Endothelial cell of umbilical vein (primary cell): ENCODE measurements around the gene ARRDC2. TPM values are rescaled to one million over a fixed set of nuclear protein-coding genes. Genes with fewer than 3 reads are reported as not detected.

ENCODE experiments used
- BruUV-seq: library from RNA; stranded (reverse); fragments of 400-500 nt; replicated peaks from 2 replicates; lab custom pipeline; 2021; lab: Mats Ljungman, UMichigan
- CTCF ChIA-PET: fragments of 300-600, 350-600 bp; sonication (Branson Sonifier 250); formaldehyde crosslinking; loops from one replicate; lab custom pipeline; 2021; ENCODE audit warnings: antibody characterized with exemption, inconsistent platforms; lab: Charles Lee
- POLR2A ChIA-PET: fragments of 300-600, 350-600 bp; sonication (Branson Sonifier 250); formaldehyde crosslinking; loops from one replicate; lab custom pipeline; 2021; ENCODE audit warnings: antibody characterized with exemption, inconsistent platforms; lab: Charles Lee
- DNase-seq: peaks from one replicate; pipeline ENCODE4 v3.0.0-alpha.2; 2011; ENCODE audit warnings: low read depth, low spot score
- FAIRE-seq: peaks from 2 replicates; lab custom pipeline; 2011; peaks lifted over from hg19 to GRCh38; lab: Jason Lieb, UNC
- H2AFZ ChIP-seq: 2 replicates; pipeline ENCODE4 v1.6.0; 2012; ENCODE audit warnings: low read depth, low read length, control low read depth, inconsistent platforms
- H3K27ac ChIP-seq: 2 replicates; pipeline ENCODE4 v1.5.1; 2011; ENCODE audit warnings: low read depth, mild to moderate bottlenecking, control low read depth, low read length, moderate library complexity; ENCODE audit not compliant: insufficient read depth
- H3K27me3 ChIP-seq, 2 experiments: 2 replicates each; pipeline versions ENCODE4 v1.6.0 to v1.6.1; 2011; ENCODE audit warnings: low read length in 2 of 2, mixed read lengths in 1 of 2; ENCODE audit not compliant: control insufficient read depth in 2 of 2, insufficient read depth in 2 of 2
- H3K36me3 ChIP-seq, 2 experiments: 2 replicates in 1 of 2; 3 replicates in 1 of 2; pipeline ENCODE4 v1.5.1; 2011; ENCODE audit warnings: low read length in 2 of 2, mild to moderate bottlenecking in 1 of 2, moderate library complexity in 1 of 2; ENCODE audit not compliant: control insufficient read depth in 2 of 2, insufficient read depth in 2 of 2; ENCODE audit errors: extremely low read depth in 1 of 2
- H3K4me1 ChIP-seq: 3 replicates; pipeline ENCODE4 v1.5.1; 2011; ENCODE audit warnings: mild to moderate bottlenecking, low read length; ENCODE audit not compliant: control insufficient read depth, insufficient read depth; ENCODE audit errors: extremely low read depth
- H3K4me2 ChIP-seq: 2 replicates; pipeline ENCODE4 v1.6.1; 2011; ENCODE audit warnings: low read length, control low read depth, mixed read lengths; ENCODE audit not compliant: insufficient read depth
- H3K4me3 ChIP-seq, 3 experiments: fragments of 200-600 bp in 1 of 3; sonication (generic), shearing (Covaris generic) in 1 of 3; replicated peaks in 1 of 3; 2 replicates each; pipeline ENCODE4 v1.5.1; 2011 to 2016; ENCODE audit warnings: control low read depth in 3 of 3, low read length in 3 of 3, mild to moderate bottlenecking in 2 of 3, inconsistent platforms in 1 of 3, low read depth in 1 of 3, moderate library complexity in 1 of 3; ENCODE audit not compliant: insufficient read depth in 1 of 3
- H3K79me2 ChIP-seq: 2 replicates; pipeline ENCODE4 v1.6.0; 2012; ENCODE audit warnings: low read length, inconsistent platforms; ENCODE audit not compliant: control insufficient read depth, insufficient read depth
- H3K9ac ChIP-seq: replicated peaks from 2 replicates; pipeline ENCODE3; 2011; ENCODE audit warnings: low read length, control low read depth; ENCODE audit not compliant: insufficient read depth; ENCODE audit errors: extremely low read depth
- H3K9me1 ChIP-seq: replicated peaks from 3 replicates; pipeline ENCODE4 v1.6.0; 2011; ENCODE audit warnings: mild to moderate bottlenecking, low read length; ENCODE audit not compliant: control insufficient read depth, insufficient read depth; ENCODE audit errors: extremely low read depth
- H3K9me3 ChIP-seq: replicated peaks from 2 replicates; pipeline ENCODE4 v1.5.1; 2012; ENCODE audit warnings: low read length, inconsistent platforms; ENCODE audit not compliant: control insufficient read depth, insufficient read depth
- H4K20me1 ChIP-seq: replicated peaks from 2 replicates; pipeline ENCODE3; 2011; ENCODE audit warnings: mild to moderate bottlenecking, low read length; ENCODE audit not compliant: control insufficient read depth, insufficient read depth; ENCODE audit errors: extremely low read depth
- CTCF ChIP-seq, 2 donors: IDR thresholded peaks; 1 replicate in 1 of 2; 2 replicates in 1 of 2; pipeline ENCODE4 v1.5.1; 2011; ENCODE audit warnings: low read length in 2 of 2, mild to moderate bottlenecking in 2 of 2, moderate library complexity in 2 of 2, control low read depth in 1 of 2, inconsistent platforms in 1 of 2, low read depth in 1 of 2; ENCODE audit not compliant: insufficient read depth in 1 of 2; ENCODE audit errors: extremely low read depth in 1 of 2
- EZH2 ChIP-seq: IDR thresholded peaks from 2 replicates; pipeline ENCODE4 v1.6.1; 2012; ENCODE audit warnings: borderline replicate concordance, low read depth, mild to moderate bottlenecking, moderate library complexity, low read length, inconsistent platforms; ENCODE audit not compliant: severe bottlenecking
- FOS ChIP-seq: IDR thresholded peaks from 2 replicates; pipeline ENCODE4 v1.6.1; 2011; ENCODE audit warnings: mild to moderate bottlenecking, low read length, moderate library complexity, borderline replicate concordance; ENCODE audit not compliant: insufficient read depth
- GATA2 ChIP-seq: IDR thresholded peaks from 2 replicates; pipeline ENCODE4 v1.7.0; 2011; ENCODE audit warnings: low read depth, mild to moderate bottlenecking, moderate library complexity, mixed read lengths, low read length; ENCODE audit not compliant: insufficient read length, insufficient read depth
- JUN ChIP-seq: IDR thresholded peaks from 2 replicates; pipeline ENCODE4 v1.6.1; 2011; ENCODE audit warnings: borderline replicate concordance, low read depth; ENCODE audit not compliant: insufficient read length, insufficient read depth
- MAX ChIP-seq: IDR thresholded peaks from 2 replicates; pipeline ENCODE4 v1.6.1; 2011; ENCODE audit not compliant: insufficient read depth, insufficient read length
- MYC ChIP-seq: IDR thresholded peaks from one replicate; pipeline ENCODE4 v1.6.1; 2011; ENCODE audit warnings: mild to moderate bottlenecking, low read depth, low read length
- POLR2A ChIP-seq: IDR thresholded peaks from 2 replicates; pipeline ENCODE4 v1.6.1; 2012; ENCODE audit warnings: low read depth, mild to moderate bottlenecking, control low read depth, low read length
- POLR2AphosphoS5 ChIP-seq: IDR thresholded peaks from 2 replicates; pipeline ENCODE4 v1.6.1; 2012; ENCODE audit warnings: low read depth, mild to moderate bottlenecking, control low read depth, low read length, moderate library complexity; ENCODE audit not compliant: insufficient read depth
- dilution Hi-C: fragments of 300-500 bp; cut with MboI; formaldehyde crosslinking; loops from one replicate; pipeline ENCODE4 v1.15.0; 2019; ENCODE audit warnings: low sequenced_read_pairs; ENCODE audit not compliant: extremely low pct_ligation_motif_present
- intact Hi-C: fragments of 100-400 bp; cut with micrococcal nuclease; formaldehyde crosslinking; loops from one replicate; pipeline ENCODE4 v1.10.0; 2022
- polyA plus RNA-seq, 4 experiments: library from polyadenylated mRNA; depleted of rRNA in 3 of 4; stranded (reverse) in 3 of 4; unstranded in 1 of 4; fragments of >200 nt; gene quantifications; 2 replicates each; pipeline versions ENCODE4 v1.2.1 to v1.2.3, GENCODE V29; 2011 to 2012; ENCODE audit warnings: missing spikeins in 1 of 4
- total RNA-seq: library from RNA; stranded (reverse); gene quantifications from 2 replicates; pipeline ENCODE4 v1.2.3, GENCODE V29; 2021

The ARRDC2 gene
- total and polyA plus RNA-seq, 2 donors (not counting 3 experiments of a cell fraction or from before 2014, with no cell fraction given) = 10.2 to 17.4 TPM

DNA sequence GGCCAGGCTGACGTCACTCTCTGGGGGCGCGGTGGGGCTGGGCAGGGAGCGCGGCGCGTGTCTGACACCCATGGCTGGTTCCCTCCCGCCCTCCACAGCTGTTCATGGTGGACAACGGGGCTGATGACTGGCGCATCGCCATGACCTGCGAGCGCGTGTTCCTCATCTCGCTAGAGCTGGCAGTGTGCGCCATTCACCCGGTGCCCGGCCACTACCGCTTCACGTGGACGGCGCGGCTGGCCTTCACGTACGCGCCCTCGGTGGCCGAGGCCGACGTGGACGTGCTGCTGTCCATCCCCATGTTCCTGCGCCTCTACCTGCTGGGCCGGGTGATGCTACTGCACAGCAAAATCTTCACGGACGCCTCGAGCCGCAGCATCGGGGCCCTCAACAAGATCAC lies 26.4 kb upstream of the ARRDC2 start:
- dilution Hi-C loops = no loop called here
- no TSS peak for BruUV-seq
- H3K4me2 ChIP-seq = no peak overlapping the region
- H2AFZ ChIP-seq = no peak overlapping the region
- no peaks in the 10 kb centered on the region for H4K20me1 ChIP-seq
- no peak for TF ChIP-seq JUN
- TF ChIP-seq EZH2 = no peak
- no peak for TF ChIP-seq CTCF (IDR thresholded peaks at IDR 0.05; ENCODE audit: extremely low read depth in 1 of 2, insufficient read depth in 1 of 2, low read depth in 1 of 2, low read length in 2 of 2)
- no peak for TF ChIP-seq MAX
- TF ChIP-seq MYC = no peak
- TF ChIP-seq POLR2A = no peak
- no peak for TF ChIP-seq GATA2
- TF ChIP-seq FOS = no peak
- no peak for TF ChIP-seq POLR2AphosphoS5
- no peaks in the 10 kb centered on the region for H3K79me2 ChIP-seq
- H3K9me1 ChIP-seq = no peaks in the 10 kb centered on the region
- ChIA-PET CTCF (interaction anchor here (0.9 to 1.0 kb wide), 2 partner anchors 12 to 15 kb away, joined by 3 to 4 read pairs; no protein-coding TSS in a partner anchor), POLR2A (no interaction called here)
- H3K9ac ChIP-seq = no peak overlapping the region
- H3K4me1 ChIP-seq = no peaks in the 10 kb centered on the region
- no peaks in the 10 kb centered on the region for H3K36me3 ChIP-seq
- no peak overlapping the region for H3K27ac ChIP-seq
- intact Hi-C loops = no loop called here
- no peaks in the 10 kb centered on the region for H3K9me3 ChIP-seq
- no peak overlapping the region for H3K4me3 ChIP-seq
- DNase-seq (no peak), FAIRE-seq (no peak)
- H3K27me3 ChIP-seq = no peaks in the 10 kb centered on the region
